Calu3 (cell line): ENCODE data around the gene SHC2. TPM values are rescaled to one million over a fixed set of nuclear protein-coding genes. Genes with fewer than 3 reads are reported as not detected.

Source experiments
- BruUV-seq: library from RNA; stranded (reverse); fragments of 400-500 nt; replicated peaks from 2 replicates; lab custom pipeline; 2021; lab: Mats Ljungman, UMichigan
- CTCF ChIA-PET: fragments of 300-600 bp; sonication (Branson Sonifier 250); formaldehyde crosslinking; loops from one replicate; lab custom pipeline; 2022; ENCODE audit warnings: antibody characterized with exemption; lab: Charles Lee
- DNase-seq: peaks from one replicate; pipeline ENCODE4 v3.0.0; 2022
- H3K27ac Mint-ChIP-seq: one replicate; pipeline ENCODE4 v1.8.0; 2022; ENCODE audit warnings: mixed read lengths; ENCODE audit not compliant: unreplicated experiment
- H3K27me3 Mint-ChIP-seq: one replicate; pipeline ENCODE4 v1.8.0; 2022; ENCODE audit warnings: mixed read lengths; ENCODE audit not compliant: unreplicated experiment
- H3K36me3 Mint-ChIP-seq: one replicate; pipeline ENCODE4 v1.8.0; 2022; ENCODE audit warnings: mild to moderate bottlenecking, moderate library complexity, mixed read lengths; ENCODE audit not compliant: insufficient read depth, unreplicated experiment
- H3K4me1 Mint-ChIP-seq: one replicate; pipeline ENCODE4 v1.8.0; 2022; ENCODE audit warnings: mild to moderate bottlenecking, low read depth, mixed read lengths; ENCODE audit not compliant: unreplicated experiment
- H3K4me3 Mint-ChIP-seq: one replicate; pipeline ENCODE4 v1.8.0; 2022; ENCODE audit warnings: mild to moderate bottlenecking, low read depth, moderate library complexity, mixed read lengths; ENCODE audit not compliant: unreplicated experiment
- H3K9me3 Mint-ChIP-seq: one replicate; pipeline ENCODE4 v1.8.0; 2022; ENCODE audit warnings: low read depth, mixed read lengths; ENCODE audit not compliant: unreplicated experiment
- intact Hi-C: fragments of 100-400 bp; cut with micrococcal nuclease; formaldehyde crosslinking; loops from one replicate; pipeline ENCODE4 v1.10.0; 2022; ENCODE audit not compliant: unreplicated experiment
- total RNA-seq: library from RNA; stranded (reverse); gene quantifications from 2 replicates; pipeline ENCODE4 v1.2.3, GENCODE V29; 2022
- TF ChIP-seq, protein P1 (sequence below): fragments of 200-600 bp; IDR thresholded peaks from one replicate; pipeline ENCODE4 v1.8.0; 2022; ENCODE audit warnings: antibody characterized with exemption; ENCODE audit not compliant: unreplicated experiment

The SHC2 gene
- total RNA-seq, 1 experiment from 2014 or later = 8.4 TPM

DNA sequence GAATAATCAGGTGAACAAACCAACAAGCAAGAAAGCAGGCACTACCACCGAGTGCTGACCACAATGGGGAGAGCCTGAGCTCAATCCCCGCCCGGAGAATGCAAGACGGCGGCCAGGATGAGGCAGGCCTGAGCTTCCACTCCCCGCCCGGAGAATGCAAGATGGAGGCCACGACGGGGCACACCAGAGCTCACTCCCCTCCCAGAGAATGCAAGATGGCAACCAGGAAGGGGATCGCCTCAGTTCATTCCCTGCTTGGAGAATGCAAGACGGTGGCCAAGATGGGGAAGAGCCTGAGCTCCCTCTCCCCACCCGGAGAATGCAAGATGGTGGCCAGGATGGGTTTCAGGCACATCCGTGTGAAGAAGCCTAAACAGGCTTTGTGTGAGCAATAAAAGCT, 91.6 kb downstream of the SHC2 start:
- DNase-seq = no peak
- intact Hi-C loops = no loop called here
- TF ChIP-seq, protein P1, sequence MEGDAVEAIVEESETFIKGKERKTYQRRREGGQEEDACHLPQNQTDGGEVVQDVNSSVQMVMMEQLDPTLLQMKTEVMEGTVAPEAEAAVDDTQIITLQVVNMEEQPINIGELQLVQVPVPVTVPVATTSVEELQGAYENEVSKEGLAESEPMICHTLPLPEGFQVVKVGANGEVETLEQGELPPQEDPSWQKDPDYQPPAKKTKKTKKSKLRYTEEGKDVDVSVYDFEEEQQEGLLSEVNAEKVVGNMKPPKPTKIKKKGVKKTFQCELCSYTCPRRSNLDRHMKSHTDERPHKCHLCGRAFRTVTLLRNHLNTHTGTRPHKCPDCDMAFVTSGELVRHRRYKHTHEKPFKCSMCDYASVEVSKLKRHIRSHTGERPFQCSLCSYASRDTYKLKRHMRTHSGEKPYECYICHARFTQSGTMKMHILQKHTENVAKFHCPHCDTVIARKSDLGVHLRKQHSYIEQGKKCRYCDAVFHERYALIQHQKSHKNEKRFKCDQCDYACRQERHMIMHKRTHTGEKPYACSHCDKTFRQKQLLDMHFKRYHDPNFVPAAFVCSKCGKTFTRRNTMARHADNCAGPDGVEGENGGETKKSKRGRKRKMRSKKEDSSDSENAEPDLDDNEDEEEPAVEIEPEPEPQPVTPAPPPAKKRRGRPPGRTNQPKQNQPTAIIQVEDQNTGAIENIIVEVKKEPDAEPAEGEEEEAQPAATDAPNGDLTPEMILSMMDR = no peak
- no peaks in the 10 kb centered on the region for H3K4me1 Mint-ChIP-seq
- CTCF ChIA-PET = no interaction called here
- no peak overlapping the region for H3K27ac Mint-ChIP-seq
- H3K36me3 Mint-ChIP-seq = no peaks in the 10 kb centered on the region
- H3K4me3 Mint-ChIP-seq = no peak overlapping the region
- H3K9me3 Mint-ChIP-seq = no peaks in the 10 kb centered on the region
- H3K27me3 Mint-ChIP-seq = peaks cover 81% of the 10 kb centered on the region
- BruUV-seq = no TSS peak

GRCh38 chr19:368630-369024, 92.2 kb downstream of the SHC2 start:
- DNase-seq = no peak

GRCh38 chr19:367963-368629, 92.7 kb downstream of the SHC2 start:
- Mint-ChIP-seq H3K27ac (no peak overlapping the region), H3K9me3 (no peaks in the 10 kb centered on the region), H3K4me3 (no peak overlapping the region), H3K4me1 (no peaks in the 10 kb centered on the region), H3K27me3 (peaks cover 69% of the 10 kb centered on the region), H3K36me3 (no peaks in the 10 kb centered on the region)
- no TSS peak for BruUV-seq
- CTCF ChIA-PET = no interaction called here
- TF ChIP-seq, protein P1 = no peak
- DNase-seq = no peak
- intact Hi-C loops = no loop called here

More at GRCh38 chr19:368630-369024, 92.2 kb downstream of the SHC2 start:
- no peaks in the 10 kb centered on the region for H3K4me1 Mint-ChIP-seq
- CTCF ChIA-PET = no interaction called here
- H3K9me3 Mint-ChIP-seq = no peaks in the 10 kb centered on the region
- H3K36me3 Mint-ChIP-seq = no peaks in the 10 kb centered on the region
- H3K27ac Mint-ChIP-seq = no peak overlapping the region
- intact Hi-C loops = no loop called here
- no TSS peak for BruUV-seq
- peaks cover 74% of the 10 kb centered on the region for H3K27me3 Mint-ChIP-seq
- no peak overlapping the region for H3K4me3 Mint-ChIP-seq
- TF ChIP-seq, protein P1 = no peak

DNA sequence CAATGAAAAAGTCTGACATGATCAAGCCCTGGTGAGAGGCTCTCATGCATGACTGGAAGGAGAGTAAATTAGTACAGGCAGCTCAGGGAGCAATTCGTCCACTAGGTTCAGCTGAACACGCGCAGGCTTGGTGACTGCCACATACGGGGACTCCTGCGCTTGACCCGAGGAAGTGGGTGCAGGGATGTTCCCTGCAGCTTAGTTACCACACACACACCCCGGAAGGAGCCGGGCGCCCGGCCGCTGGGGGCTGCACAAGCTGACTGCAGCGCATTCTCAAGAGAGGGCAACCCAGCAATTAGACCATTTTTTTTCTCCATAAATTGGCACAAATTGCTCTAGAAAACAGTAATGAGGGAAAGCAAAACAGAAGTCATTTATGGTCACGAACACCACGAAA, 93.3 kb downstream of the SHC2 start:
- DNase-seq = no peak
- intact Hi-C loops = no loop called here
- TF ChIP-seq, protein P1 = no peak
- Mint-ChIP-seq H3K27ac (no peak overlapping the region), H3K27me3 (peaks cover 64% of the 10 kb centered on the region), H3K36me3 (no peaks in the 10 kb centered on the region), H3K4me1 (no peaks in the 10 kb centered on the region), H3K9me3 (no peaks in the 10 kb centered on the region), H3K4me3 (no peak overlapping the region)
- CTCF ChIA-PET = no interaction called here
- BruUV-seq = no TSS peak
